WTC11 (cell line): Measurements from ENCODE around the gene SMIM20.

Source experiments
- NR3C1 ChIP-seq: sonication (generic); formaldehyde crosslinking; conservative IDR thresholded peaks from 2 replicates; pipeline ENCODE4 v1.8.1; 2023; ENCODE audit warnings: low read depth, mild to moderate bottlenecking, missing genetic modification reagents
- TF ChIP-seq, protein P1 (sequence below): sonication (generic); formaldehyde crosslinking; IDR thresholded peaks from 2 replicates; pipeline ENCODE4 v1.8.1; 2023; ENCODE audit warnings: mild to moderate bottlenecking, missing genetic modification reagents, moderate library complexity

DNA sequence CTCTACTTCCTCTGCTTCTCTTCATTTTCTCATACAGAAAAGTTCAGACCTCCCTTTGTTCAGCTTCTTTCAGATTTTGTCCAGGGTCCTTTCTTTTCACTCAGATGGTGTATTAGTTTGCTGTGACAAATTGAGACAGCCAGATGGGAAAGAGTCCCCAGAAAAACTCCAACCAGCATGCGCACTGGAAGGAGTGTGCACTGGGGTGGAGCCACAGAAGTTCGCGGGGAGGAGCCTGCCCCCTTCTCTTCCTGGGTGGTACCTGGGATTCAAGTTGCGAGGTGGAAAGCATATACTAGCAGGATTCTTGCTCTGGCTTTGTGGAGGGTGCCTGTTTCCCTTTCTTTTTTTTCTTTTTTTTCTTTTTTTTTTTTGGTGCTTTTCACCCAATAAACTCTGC is 51.6 kb downstream of the SMIM20 start:
- no peak for TF ChIP-seq NR3C1 (CRISPR knock-in tag)
- TF ChIP-seq, protein P1, sequence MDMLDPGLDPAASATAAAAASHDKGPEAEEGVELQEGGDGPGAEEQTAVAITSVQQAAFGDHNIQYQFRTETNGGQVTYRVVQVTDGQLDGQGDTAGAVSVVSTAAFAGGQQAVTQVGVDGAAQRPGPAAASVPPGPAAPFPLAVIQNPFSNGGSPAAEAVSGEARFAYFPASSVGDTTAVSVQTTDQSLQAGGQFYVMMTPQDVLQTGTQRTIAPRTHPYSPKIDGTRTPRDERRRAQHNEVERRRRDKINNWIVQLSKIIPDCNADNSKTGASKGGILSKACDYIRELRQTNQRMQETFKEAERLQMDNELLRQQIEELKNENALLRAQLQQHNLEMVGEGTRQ (CRISPR knock-in tag) = no peak
